A673 (cell line): Measurements from ENCODE around the gene INVS.

Source experiments
- CTCF ChIP-seq: fragments of 300-800, 200-600 bp; sonication (generic); conservative IDR thresholded peaks from 2 replicates; pipeline ENCODE4 v1.5.1; 2017; ENCODE audit warnings: low read depth, mild to moderate bottlenecking, antibody characterized with exemption, low read length, moderate library complexity, mixed read lengths
- EZH2 ChIP-seq: fragments of 200-600 bp; sonication (generic); IDR thresholded peaks from 2 replicates; pipeline ENCODE4 v1.6.1; 2017; ENCODE audit warnings: borderline replicate concordance, low read depth, mild to moderate bottlenecking, mixed read lengths, antibody characterized with exemption, low read length; ENCODE audit not compliant: poor library complexity, severe bottlenecking

GRCh38 chr9:100268271-100268670 lies 169.2 kb downstream of the INVS start:
- TF ChIP-seq CTCF (no peak), EZH2 (no peak)
